Choroid plexus epithelial cell (primary cell): Measurements from ENCODE around the gene U2AF1L4.

Source experiments
- DNase-seq: peaks from one replicate; pipeline ENCODE4 v3.0.0-alpha.2; 2010; ENCODE audit warnings: low read depth
- H3K4me3 ChIP-seq: 2 replicates; pipeline ENCODE4 v1.5.1; 2011; ENCODE audit warnings: low read depth, mild to moderate bottlenecking, control low read depth, low read length, moderate library complexity
- CTCF ChIP-seq: conservative IDR thresholded peaks from 2 replicates; pipeline ENCODE4 v1.5.1; 2011; ENCODE audit warnings: low read depth, mild to moderate bottlenecking, control low read depth, inconsistent platforms, low read length, moderate library complexity

U2AF1L4 gene

GRCh38 chr19:35764432-35765315 is 19.5 kb upstream of the U2AF1L4 start:
- no peak overlapping the region for H3K4me3 ChIP-seq
- no peak for TF ChIP-seq CTCF

GRCh38 chr19:35760711-35761349 is 15.6 kb upstream of the U2AF1L4 start:
- DNase-seq = no peak
- TF ChIP-seq CTCF = no peak
- no peak overlapping the region for H3K4me3 ChIP-seq

More at GRCh38 chr19:35764432-35765315, 19.5 kb upstream of the U2AF1L4 start:
- DNase-seq = no peak

- no peak overlapping the region for H3K4me3 ChIP-seq
- no peak for DNase-seq
Measured at GRCh38 chr19:35759697-35760096, 14.5 kb upstream of the U2AF1L4 start.

GRCh38 chr19:35757749-35758608 is 12.8 kb upstream of the U2AF1L4 start, which contains the start of gene PROSER3:
Gene PROSER3 (plus strand): TSS chr19:35758176. CDS start chr19:35758216, 40 bp downstream.
- peak within 1 kb of the TSS; percentile 82 for H3K4me3 ChIP-seq
- DNase-seq = peak; percentile 100
- TF ChIP-seq CTCF = no peak

More at GRCh38 chr19:35759697-35760096, 14.5 kb upstream of the U2AF1L4 start:
- no peak for TF ChIP-seq CTCF

- peak; percentile 99 for DNase-seq
- TF ChIP-seq CTCF = no peak
Measured at GRCh38 chr19:35757231-35757748, 12.1 kb upstream of the U2AF1L4 start.

GRCh38 chr19:35756377-35757230 is 11.4 kb upstream of the U2AF1L4 start, which contains the start of gene HSPB6:
Gene HSPB6 (minus strand): TSS chr19:35757029. CDS start chr19:35757008, 21 bp downstream.
- DNase-seq = peak; percentile 86
- no peak for TF ChIP-seq CTCF
- peak within 1 kb of the TSS; percentile 82 for H3K4me3 ChIP-seq

More at GRCh38 chr19:35757231-35757748, 12.1 kb upstream of the U2AF1L4 start:
- H3K4me3 ChIP-seq = peak overlapping the region; percentile 82
